GM18951 (cell line): Measurements from ENCODE around the gene HMCN1.

Experiments
- POLR2A ChIP-seq: IDR thresholded peaks from 4 replicates; pipeline ENCODE4 v1.6.1; 2011; ENCODE audit warnings: mild to moderate bottlenecking; ENCODE audit not compliant: insufficient read length, insufficient read depth; ENCODE audit errors: extremely low read depth
- in situ Hi-C: fragments of 300-500 bp; cut with MboI; formaldehyde crosslinking; loops from one replicate; pipeline ENCODE4 v1.12.0; 2022; ENCODE audit warnings: low sequenced_read_pairs, mixed read lengths, inconsistent platforms; ENCODE audit not compliant: unreplicated experiment

The HMCN1 gene

DNA sequence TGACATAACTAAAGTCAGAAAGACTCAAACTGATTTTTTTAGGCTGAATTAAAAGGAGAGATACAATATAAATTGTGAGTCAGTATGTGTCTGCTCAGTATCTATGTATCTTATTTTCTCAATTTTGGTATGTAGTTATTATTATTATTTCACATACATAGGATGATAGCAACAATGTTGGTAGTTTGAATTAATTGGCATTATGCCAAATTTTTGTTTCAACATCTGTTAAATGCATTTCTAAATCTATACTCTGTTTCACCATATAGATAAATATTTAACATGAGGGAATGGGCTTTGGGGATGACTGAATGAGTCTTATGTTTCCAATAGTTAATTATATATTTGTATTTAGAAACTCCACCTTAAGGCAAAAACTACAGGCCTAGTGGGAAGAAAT is 12.6 kb upstream of the HMCN1 start:
- TF ChIP-seq POLR2A, result no peak
- in situ Hi-C loops, result no loop called here

DNA sequence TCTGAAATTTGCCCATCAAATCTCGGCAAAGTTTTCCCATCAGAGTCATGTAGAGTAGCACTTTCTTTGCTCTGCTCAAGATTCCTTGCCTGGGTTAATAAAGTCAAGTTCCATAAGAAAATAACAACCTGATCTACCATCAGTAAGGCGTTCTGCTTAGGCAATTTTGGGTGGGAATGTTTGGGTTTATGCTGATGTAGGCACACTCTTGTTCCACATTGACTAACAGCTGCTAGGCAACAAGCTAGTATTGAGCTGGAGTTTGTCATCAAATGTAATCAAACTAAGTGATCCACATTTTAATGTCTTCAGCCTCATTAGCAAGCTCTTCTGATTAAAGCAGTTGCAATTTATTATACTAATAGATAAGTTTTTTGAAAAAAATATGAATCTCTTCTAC is 12.1 kb upstream of the HMCN1 start:
- in situ Hi-C loops, result no loop called here
- TF ChIP-seq POLR2A, result no peak

DNA sequence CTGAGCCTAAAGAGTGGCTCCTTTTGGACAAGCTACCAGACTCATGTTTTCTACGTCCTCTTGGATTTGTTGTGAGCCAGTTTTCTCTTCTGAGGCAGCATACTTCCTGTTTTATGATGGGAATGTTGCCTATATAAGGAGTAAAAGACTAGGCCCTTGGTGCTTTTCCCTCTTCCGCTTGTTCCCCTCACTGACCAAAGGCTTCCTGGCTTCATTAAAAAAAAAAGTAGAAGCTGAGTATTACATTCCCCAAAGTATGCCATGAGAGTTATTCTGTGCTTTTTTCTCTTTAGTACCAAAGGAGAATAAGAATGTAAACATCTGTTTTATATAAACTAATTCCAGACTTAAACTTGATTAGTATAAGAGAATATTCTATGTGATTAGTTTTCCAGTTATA is 6.5 kb upstream of the HMCN1 start:
- in situ Hi-C loops, result no loop called here
- no peak for TF ChIP-seq POLR2A

DNA sequence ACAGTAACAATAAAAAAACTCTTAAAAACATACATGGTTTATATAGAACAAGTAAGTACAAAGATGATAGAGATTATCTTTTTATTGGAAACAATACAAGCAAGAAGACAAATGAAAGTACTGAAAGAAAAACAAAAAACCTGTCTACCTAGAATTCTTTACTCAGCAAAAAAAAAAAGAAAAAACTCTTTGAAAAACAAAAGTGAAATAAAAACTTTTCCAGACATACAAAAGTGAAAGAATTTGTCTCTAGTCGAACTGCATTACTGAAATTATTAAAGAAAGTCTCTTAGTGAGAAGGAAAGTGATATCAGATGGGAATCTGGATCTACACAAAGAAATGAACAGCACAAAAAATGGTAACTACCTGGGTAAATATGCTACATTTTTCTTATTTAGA is 2.7 kb upstream of the HMCN1 start:
- in situ Hi-C loops, result no loop called here
- TF ChIP-seq POLR2A, result no peak

DNA sequence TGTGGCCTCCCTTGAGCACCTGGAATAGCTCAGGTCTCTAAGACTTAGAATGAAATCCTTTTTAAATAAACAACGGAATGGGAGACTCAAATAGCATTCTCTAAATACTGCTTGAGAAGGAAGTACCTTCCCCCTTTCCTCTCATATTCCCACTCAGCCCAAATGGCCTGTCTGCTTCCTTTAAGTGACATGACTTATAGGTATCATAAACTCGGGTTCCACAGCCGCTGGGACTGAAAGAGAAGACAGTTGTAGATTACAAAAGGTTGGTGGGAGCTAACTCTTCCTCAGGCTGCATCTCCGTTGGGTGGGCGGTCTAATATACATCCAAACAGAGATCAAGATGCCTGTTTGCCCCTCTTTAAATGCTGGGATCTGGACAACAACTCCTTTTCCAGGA is 1.2 kb upstream of the HMCN1 start:
- TF ChIP-seq POLR2A, result no peak
- in situ Hi-C loops, result no loop called here

DNA sequence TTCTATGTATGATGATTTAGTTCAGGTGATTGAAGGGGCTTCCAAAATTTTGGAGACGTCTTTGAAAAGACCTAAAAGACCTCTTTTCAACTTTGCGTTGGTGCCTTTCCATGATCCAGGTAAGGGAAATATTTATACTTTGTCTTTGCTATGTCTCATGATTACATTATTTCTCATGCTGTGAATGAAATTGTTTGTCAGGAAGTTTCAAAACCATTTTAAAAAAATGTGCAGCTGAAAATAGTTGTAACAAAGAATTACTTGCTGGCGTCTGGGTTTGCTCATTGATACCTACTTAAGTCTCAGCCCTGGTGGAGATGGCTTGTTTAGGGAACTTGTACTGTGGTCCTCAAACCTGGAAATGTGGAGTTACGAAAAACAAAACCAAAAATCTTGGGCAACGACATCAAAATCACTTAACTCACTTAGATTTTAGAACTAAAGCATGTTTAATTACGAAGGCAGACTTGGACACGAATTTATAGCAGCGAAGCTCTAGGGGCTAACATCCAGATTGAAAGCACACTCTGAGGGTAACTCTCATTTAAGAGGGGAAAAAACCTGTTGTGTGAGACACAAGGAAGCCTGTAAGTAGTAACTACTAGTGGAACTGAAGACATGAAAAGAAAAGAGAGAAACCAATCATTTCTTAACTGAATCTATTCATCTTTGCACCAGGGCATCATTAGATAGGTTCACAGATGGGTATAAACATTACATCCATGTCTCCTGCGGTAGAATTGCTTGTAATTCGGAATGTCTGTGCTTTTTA is 924 bp downstream of the HMCN1 start:
- in situ Hi-C loops, result no loop called here
- TF ChIP-seq POLR2A, result no peak

DNA sequence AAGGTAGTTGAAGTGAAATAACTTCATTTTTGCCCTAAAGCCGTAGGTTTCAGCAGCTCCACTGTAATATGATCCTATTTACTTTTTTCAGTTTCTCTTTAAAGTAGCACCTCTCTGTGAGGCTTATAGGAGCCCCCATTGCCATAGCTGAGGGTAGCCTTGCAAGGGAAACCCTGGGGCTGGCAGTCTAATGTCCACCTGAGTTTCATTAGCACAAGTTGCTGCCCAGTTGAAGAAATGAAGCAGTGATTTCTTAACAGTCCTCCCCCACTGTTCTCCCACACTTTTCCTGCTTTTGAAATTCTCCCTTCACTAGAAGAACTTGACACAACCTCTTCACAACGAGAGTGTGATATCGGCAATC is 1.5 kb downstream of the HMCN1 start:
- TF ChIP-seq POLR2A, result no peak
- in situ Hi-C loops, result no loop called here

DNA sequence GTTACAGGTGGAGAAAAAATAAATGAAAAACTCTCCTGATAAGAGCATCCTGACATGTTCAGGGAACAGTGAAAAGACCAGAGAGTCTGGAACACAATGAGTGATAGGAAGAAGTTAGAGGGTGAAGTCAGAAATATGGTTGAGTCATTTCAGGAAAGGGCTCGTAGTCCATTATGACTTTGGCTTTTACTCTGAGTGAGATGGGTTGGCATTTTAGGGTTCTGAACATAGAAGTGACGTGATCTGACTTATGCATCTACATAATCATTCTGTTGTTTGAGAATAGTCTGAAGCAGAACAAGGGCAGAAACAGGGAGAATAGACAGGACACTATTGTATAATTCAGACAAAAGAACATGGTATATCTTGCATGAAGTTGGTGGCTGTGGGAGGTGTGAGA is 5.8 kb downstream of the HMCN1 start:
- in situ Hi-C loops, result no loop called here
- TF ChIP-seq POLR2A, result no peak

DNA sequence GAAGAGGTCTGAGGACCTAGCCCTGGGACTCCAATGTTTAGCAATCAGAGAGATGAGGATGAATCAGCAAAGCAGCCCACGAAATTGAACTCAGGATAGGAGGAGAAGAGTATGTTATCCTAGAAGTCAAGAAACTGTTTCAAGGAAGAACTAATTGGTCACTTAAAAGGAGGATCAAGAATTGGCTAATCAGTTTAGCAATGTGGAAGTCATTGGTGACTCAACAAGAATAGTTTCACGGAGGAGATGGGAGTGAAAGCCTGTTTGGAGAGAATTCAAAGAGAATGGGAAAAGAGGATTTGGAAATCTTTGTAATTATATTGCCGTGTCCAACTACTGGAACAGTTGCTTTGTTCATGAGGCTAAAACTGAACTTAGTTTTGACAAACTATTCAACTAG is 7.4 kb downstream of the HMCN1 start:
- in situ Hi-C loops, result no loop called here
- no peak for TF ChIP-seq POLR2A

DNA sequence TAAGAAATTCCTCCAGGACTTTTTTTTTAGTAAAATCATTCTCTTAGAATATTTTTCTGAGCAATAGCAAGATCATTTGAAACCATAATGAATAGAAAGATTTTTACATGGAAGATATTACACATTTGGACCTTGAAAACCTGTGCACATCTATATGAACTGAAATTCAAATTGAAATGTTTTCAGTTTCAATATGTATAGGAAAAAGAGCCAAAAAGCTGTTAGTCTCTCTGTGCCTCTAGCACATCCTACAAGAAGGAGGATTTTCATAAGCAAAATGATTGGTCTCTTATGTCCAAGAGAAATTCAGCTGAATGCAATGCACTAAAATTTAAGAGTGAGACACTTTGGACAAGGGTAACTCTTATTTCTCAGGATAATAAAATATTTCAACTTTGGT is 8.2 kb downstream of the HMCN1 start:
- TF ChIP-seq POLR2A, result no peak
- in situ Hi-C loops, result no loop called here

DNA sequence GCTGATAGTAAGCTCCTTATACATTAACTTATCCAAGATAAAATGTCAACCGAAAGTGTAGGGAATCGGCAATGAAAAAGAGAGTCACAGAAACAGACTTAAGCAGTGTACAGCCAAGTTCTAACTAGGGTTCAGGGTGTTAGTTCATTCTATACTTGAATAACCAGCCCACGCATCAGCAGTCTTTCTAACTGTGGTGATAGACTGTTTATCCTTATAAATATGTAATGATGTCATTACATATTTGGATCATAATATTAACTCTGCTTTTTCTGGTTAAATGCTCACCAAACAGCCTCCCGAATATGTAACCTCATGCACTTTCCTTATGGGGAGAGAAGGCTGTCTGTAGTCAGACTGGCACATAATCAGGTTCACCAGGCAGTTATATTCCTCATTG is 11.0 kb downstream of the HMCN1 start:
- in situ Hi-C loops, result no loop called here
- TF ChIP-seq POLR2A, result no peak

DNA sequence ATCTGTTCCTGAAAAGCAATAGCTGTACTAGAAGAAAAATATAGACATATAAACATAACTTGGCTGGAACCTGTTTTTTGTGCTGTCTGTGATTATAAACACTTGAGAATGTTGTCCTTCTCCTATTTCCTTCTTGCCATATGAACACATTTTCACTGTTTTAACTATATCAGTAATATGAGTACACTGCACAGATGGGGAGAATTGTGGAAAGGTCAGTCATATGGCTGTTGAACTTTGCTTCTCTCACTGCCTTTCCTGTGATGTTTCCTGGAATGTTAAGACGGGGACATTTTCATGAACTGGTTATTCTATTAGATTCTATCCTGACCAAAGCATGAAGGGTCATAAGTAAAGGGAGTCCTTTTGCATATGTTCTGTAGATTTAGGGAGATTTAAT is 24.9 kb downstream of the HMCN1 start:
- no peak for TF ChIP-seq POLR2A
- in situ Hi-C loops, result no loop called here

DNA sequence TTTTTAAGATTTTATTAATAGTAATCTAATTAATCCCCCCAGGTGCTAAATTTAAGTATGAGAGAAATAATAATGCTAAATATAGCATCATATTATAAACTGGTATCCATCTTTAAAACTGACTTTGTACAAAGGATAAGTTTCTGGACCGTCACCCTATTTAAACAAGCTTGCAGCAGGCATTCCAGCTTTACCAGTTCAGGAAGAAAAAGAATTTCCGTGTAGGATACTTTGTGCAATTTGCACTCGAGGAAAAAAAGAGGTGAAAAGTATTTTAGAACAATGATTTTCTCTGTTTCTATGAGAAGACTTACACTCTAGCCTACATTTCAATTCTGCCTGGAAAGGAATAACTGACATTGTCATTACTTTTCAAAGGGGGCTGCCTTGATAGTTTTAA is 27.6 kb downstream of the HMCN1 start:
- in situ Hi-C loops, result no loop called here
- TF ChIP-seq POLR2A, result no peak

DNA sequence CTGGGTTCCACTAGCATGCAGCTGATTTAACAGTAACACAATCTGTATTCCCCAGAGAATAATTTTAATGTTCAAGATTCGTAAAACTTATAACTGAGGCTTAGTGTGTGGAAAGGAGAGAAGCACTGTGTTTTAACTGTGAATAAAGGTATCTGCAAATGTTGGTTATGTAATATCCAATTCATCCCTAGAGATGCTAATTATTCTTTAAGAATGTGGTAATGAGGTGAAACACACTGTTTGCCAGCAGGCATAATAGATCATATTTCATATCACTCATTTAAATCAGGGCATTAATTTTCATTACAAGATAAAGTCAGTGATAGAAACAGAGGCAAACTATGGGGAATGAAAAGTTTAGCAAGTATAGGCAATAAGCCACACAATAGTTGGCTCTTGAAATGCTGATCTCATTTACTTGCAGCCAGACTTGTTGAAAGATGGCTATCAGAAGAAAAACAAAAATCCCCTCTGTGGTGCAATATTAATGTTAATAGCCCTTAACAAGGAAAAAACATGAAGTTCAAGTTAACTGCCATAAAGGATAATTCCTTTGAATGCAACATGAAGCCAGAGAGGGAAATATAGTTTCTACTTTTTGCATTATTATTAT is 33.4 kb downstream of the HMCN1 start:
- TF ChIP-seq POLR2A, result no peak
- in situ Hi-C loops, result no loop called here
